H9 (cell line): ENCODE data around the gene PCYT1B. TPM values are rescaled to one million over a fixed set of nuclear protein-coding genes. Genes with fewer than 3 reads are reported as not detected.

Experiments used
- DNase-seq: peaks from one replicate; pipeline ENCODE4 v3.0.0-alpha.2; 2017
- H2AFZ ChIP-seq: one replicate; pipeline ENCODE4 v1.6.1; 2013; ENCODE audit warnings: mild to moderate bottlenecking, low read length, control low read depth, moderate library complexity
- H2AK5ac ChIP-seq: 2 replicates; pipeline ENCODE4 v1.6.1; 2013; ENCODE audit warnings: low read length, control low read depth, mixed read lengths; ENCODE audit not compliant: insufficient read length
- H2BK120ac ChIP-seq: one replicate; pipeline ENCODE4 v1.6.1; 2013; ENCODE audit warnings: low read depth, mild to moderate bottlenecking, low read length, control low read depth, inconsistent platforms; ENCODE audit not compliant: poor library complexity, severe bottlenecking
- H2BK12ac ChIP-seq: 2 replicates; pipeline ENCODE4 v1.6.1; 2013; ENCODE audit warnings: low read length, control low read depth, mixed read lengths, low read depth; ENCODE audit not compliant: insufficient read length
- H2BK15ac ChIP-seq: 2 replicates; pipeline ENCODE4 v1.6.1; 2013; ENCODE audit warnings: low read depth, low read length, control low read depth
- H2BK20ac ChIP-seq: one replicate; pipeline ENCODE4 v1.6.1; 2013; ENCODE audit warnings: low read depth, mild to moderate bottlenecking, low read length, control low read depth, inconsistent platforms; ENCODE audit not compliant: poor library complexity, severe bottlenecking
- H2BK5ac ChIP-seq: 2 replicates; pipeline ENCODE4 v1.6.1; 2013; ENCODE audit warnings: low read length, control low read depth, mixed read lengths; ENCODE audit not compliant: insufficient read length
- H3K14ac ChIP-seq: 2 replicates; pipeline ENCODE4 v1.6.1; 2013; ENCODE audit warnings: low read length, control low read depth; ENCODE audit not compliant: insufficient read depth
- H3K18ac ChIP-seq: 2 replicates; pipeline ENCODE4 v1.6.1; 2013; ENCODE audit warnings: low read depth, mild to moderate bottlenecking, mixed read lengths, low read length, control low read depth; ENCODE audit not compliant: insufficient read length
- H3K23ac ChIP-seq: 2 replicates; pipeline ENCODE4 v1.6.1; 2013; ENCODE audit warnings: low read length, control low read depth, mixed read lengths, low read depth; ENCODE audit not compliant: insufficient read length
- H3K23me2 ChIP-seq: 2 replicates; pipeline ENCODE4 v1.6.1; 2013; ENCODE audit warnings: low read depth, mild to moderate bottlenecking, mixed read lengths, low read length, control low read depth; ENCODE audit not compliant: insufficient read length, poor library complexity, severe bottlenecking
- H3K27ac ChIP-seq: 2 replicates; pipeline ENCODE4 v1.5.1; 2013; ENCODE audit warnings: low read length, control low read depth, mixed read lengths, low read depth; ENCODE audit not compliant: insufficient read length
- H3K27me3 ChIP-seq: 2 replicates; pipeline ENCODE4 v1.6.1; 2013; ENCODE audit warnings: low read length, control low read depth, inconsistent platforms; ENCODE audit not compliant: insufficient read depth
- H3K4ac ChIP-seq: 2 replicates; pipeline ENCODE4 v1.6.1; 2013; ENCODE audit warnings: low read depth, mild to moderate bottlenecking, control low read depth, inconsistent platforms, low read length, moderate library complexity
- H3K4me1 ChIP-seq: 2 replicates; pipeline ENCODE4 v1.6.1; 2013; ENCODE audit warnings: low read length, control low read depth, inconsistent platforms; ENCODE audit not compliant: insufficient read depth
- H3K4me2 ChIP-seq: 2 replicates; pipeline ENCODE4 v1.6.1; 2013; ENCODE audit warnings: low read length, control low read depth, mixed read lengths; ENCODE audit not compliant: insufficient read length, insufficient read depth
- H3K56ac ChIP-seq: 2 replicates; pipeline ENCODE4 v1.6.1; 2013; ENCODE audit warnings: low read depth, mild to moderate bottlenecking, mixed read lengths, low read length, control low read depth; ENCODE audit not compliant: insufficient read length
- H3K79me1 ChIP-seq: 2 replicates; pipeline ENCODE4 v1.6.1; 2013; ENCODE audit warnings: low read depth, mild to moderate bottlenecking, moderate library complexity, low read length, control low read depth, inconsistent platforms; ENCODE audit not compliant: insufficient read depth, poor library complexity, severe bottlenecking
- H3K79me2 ChIP-seq: 2 replicates; pipeline ENCODE4 v1.6.1; 2013; ENCODE audit warnings: low read length, control low read depth, inconsistent platforms; ENCODE audit not compliant: insufficient read depth
- H3K9ac ChIP-seq: 2 replicates; pipeline ENCODE4 v1.6.1; 2013; ENCODE audit warnings: low read length, control low read depth, mixed read lengths; ENCODE audit not compliant: insufficient read length; ENCODE audit errors: extremely low read depth
- H3K9me3 ChIP-seq: one replicate; pipeline ENCODE4 v1.6.1; 2013; ENCODE audit warnings: low read depth, low read length, inconsistent platforms; ENCODE audit not compliant: control insufficient read depth
- H3T11ph ChIP-seq: one replicate; pipeline ENCODE4 v1.6.1; 2013; ENCODE audit warnings: mild to moderate bottlenecking, low read length, control low read depth, inconsistent platforms
- H4K20me1 ChIP-seq: one replicate; pipeline ENCODE4 v1.6.1; 2013; ENCODE audit not compliant: control insufficient read depth, insufficient read length, insufficient read depth
- H4K5ac ChIP-seq: 2 replicates; pipeline ENCODE4 v1.6.1; 2013; ENCODE audit warnings: low read depth, mild to moderate bottlenecking, mixed read lengths, low read length, control low read depth; ENCODE audit not compliant: insufficient read length
- H4K8ac ChIP-seq: replicated peaks from 2 replicates; pipeline ENCODE4 v1.6.1; 2013; ENCODE audit warnings: low read length, control low read depth, mixed read lengths, low read depth; ENCODE audit not compliant: insufficient read length
- H4K91ac ChIP-seq: 2 replicates; pipeline ENCODE4 v1.6.1; 2013; ENCODE audit warnings: low read depth, mild to moderate bottlenecking, moderate library complexity, mixed read lengths, low read length, control low read depth; ENCODE audit not compliant: insufficient read length
- H3K27ac Mint-ChIP-seq, 3 experiments: 2 replicates in 2 of 3; 3 replicates in 1 of 3; pipeline ENCODE4 v1.8.0; 2020 to 2021; ENCODE audit warnings: mixed read lengths in 3 of 3, mild to moderate bottlenecking in 1 of 3, moderate library complexity in 1 of 3
- H3K27me3 Mint-ChIP-seq: 2 replicates; pipeline ENCODE4 v1.8.0; 2021; ENCODE audit warnings: low read depth, mild to moderate bottlenecking, moderate library complexity, mixed read lengths
- H3K36me3 Mint-ChIP-seq, 3 experiments: 2 replicates in 2 of 3; 3 replicates in 1 of 3; pipeline ENCODE4 v1.8.0; 2020 to 2021; ENCODE audit warnings: low read depth in 3 of 3, mixed read lengths in 3 of 3; ENCODE audit not compliant: insufficient read depth in 1 of 3
- H3K4me1 Mint-ChIP-seq, 2 experiments: 2 replicates each; pipeline ENCODE4 v1.8.0; 2020; ENCODE audit warnings: mixed read lengths in 2 of 2
- H3K4me3 Mint-ChIP-seq, 2 experiments: 2 replicates in 1 of 2; 3 replicates in 1 of 2; pipeline ENCODE4 v1.8.0; 2020 to 2021; ENCODE audit warnings: mild to moderate bottlenecking in 2 of 2, mixed read lengths in 2 of 2, moderate library complexity in 1 of 2
- H3K9me3 Mint-ChIP-seq, 2 experiments: 2 replicates in 1 of 2; 3 replicates in 1 of 2; pipeline ENCODE4 v1.8.0; 2020; ENCODE audit warnings: mild to moderate bottlenecking in 2 of 2, mixed read lengths in 2 of 2, moderate library complexity in 1 of 2
- WGBS: extraction: QIAGEN DNeasy Blood & Tissue Kit; methylation state at CpG from one replicate; pipeline ENCODE4 v1.1.7; 2013; ENCODE audit warnings: missing lambda C conversion rate, low lambda C conversion rate, mixed read lengths; ENCODE audit not compliant: insufficient read length; ENCODE audit errors: extremely low coverage; 5-methylcytosine and 5-hydroxymethylcytosine counted together
- total RNA-seq: library from RNA; stranded (reverse); gene quantifications from 2 replicates; pipeline ENCODE4 v1.2.1, GENCODE V29; 2021
- TF ChIP-seq, protein P1 (sequence below): fragments of 200-600 bp; sonication (generic); conservative IDR thresholded peaks from 3 replicates; pipeline ENCODE4 v1.8.0; 2021; ENCODE audit warnings: antibody characterized with exemption, mild to moderate bottlenecking

The PCYT1B gene
- total RNA-seq, 1 experiment from 2014 or later = 29.1 TPM

DNA sequence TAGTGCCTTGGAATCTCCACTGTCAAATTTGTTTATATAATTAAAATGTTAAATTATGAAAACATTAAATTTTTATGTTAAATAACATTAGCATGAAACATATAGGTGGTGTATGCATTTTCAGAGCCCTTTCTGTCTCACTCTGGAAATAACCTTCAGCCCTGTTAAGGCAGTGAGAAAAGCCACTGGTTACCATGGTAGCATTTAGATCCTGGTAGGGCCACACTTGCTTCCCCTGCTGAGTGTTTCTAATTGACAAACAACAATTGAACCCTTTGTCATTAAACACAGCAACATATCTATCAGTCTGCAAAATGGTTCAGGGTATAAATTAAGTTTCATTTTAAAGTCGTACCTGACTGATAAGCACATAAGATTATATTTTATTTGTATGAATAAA, 118.5 kb downstream of the PCYT1B start:
- Histone ChIP-seq H2BK20ac (no peak overlapping the region), H3K9me3 (no peaks in the 10 kb centered on the region), H2BK120ac (no peak overlapping the region), H3K14ac (peak overlapping the region; percentile 90; the same call in 1 of the 2 replicates), H3K23me2 (no peaks in the 10 kb centered on the region), H3K23ac (no peak overlapping the region), H4K20me1 (no peaks in the 10 kb centered on the region), H2BK5ac (no peak overlapping the region), H4K8ac (no peak overlapping the region), H2AK5ac (no peak overlapping the region), H3K4me1 (peaks cover 11% of the 10 kb centered on the region), H2BK12ac (no peak overlapping the region), H3K4me2 (peak overlapping the region; percentile 37), H3K79me1 (no peaks in the 10 kb centered on the region), H3K18ac (peak overlapping the region; percentile 97), H3K9ac (no peak overlapping the region), H3T11ph (no peak overlapping the region), H4K5ac (no peak overlapping the region), H3K27me3 (no peaks in the 10 kb centered on the region), H3K79me2 (no peaks in the 10 kb centered on the region), H2BK15ac (no peak overlapping the region), H3K4ac (no peak overlapping the region), H4K91ac (no peak overlapping the region), H3K56ac (no peak overlapping the region), H3K27ac (peak overlapping the region; percentile 52), H2AFZ (no peak overlapping the region)
- DNase-seq = no peak
- Mint-ChIP-seq H3K27ac (peak overlapping the region in 2 of 3 experiments; percentile 82 to 96; a peak in 5 of 7 replicates), H3K4me3 (no peak overlapping the region), H3K27me3 (no peaks in the 10 kb centered on the region), H3K4me1 (peaks cover 48 to 52% of the 10 kb centered on the region in 2 experiments), H3K36me3 (peaks cover 21 to 47% (median 31%) of the 10 kb centered on the region in 3 experiments), H3K9me3 (no peaks in the 10 kb centered on the region)
- WGBS = no CpG with 5 or more reads among the region's 1 CpG
- TF ChIP-seq, protein P1, sequence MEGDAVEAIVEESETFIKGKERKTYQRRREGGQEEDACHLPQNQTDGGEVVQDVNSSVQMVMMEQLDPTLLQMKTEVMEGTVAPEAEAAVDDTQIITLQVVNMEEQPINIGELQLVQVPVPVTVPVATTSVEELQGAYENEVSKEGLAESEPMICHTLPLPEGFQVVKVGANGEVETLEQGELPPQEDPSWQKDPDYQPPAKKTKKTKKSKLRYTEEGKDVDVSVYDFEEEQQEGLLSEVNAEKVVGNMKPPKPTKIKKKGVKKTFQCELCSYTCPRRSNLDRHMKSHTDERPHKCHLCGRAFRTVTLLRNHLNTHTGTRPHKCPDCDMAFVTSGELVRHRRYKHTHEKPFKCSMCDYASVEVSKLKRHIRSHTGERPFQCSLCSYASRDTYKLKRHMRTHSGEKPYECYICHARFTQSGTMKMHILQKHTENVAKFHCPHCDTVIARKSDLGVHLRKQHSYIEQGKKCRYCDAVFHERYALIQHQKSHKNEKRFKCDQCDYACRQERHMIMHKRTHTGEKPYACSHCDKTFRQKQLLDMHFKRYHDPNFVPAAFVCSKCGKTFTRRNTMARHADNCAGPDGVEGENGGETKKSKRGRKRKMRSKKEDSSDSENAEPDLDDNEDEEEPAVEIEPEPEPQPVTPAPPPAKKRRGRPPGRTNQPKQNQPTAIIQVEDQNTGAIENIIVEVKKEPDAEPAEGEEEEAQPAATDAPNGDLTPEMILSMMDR = no peak
